ENCODE data around the gene RPS6KA2.

Gene RPS6KA2

GRCh38 chr6:166511316-166511715 lies 115.7 kb downstream of the RPS6KA2 start:
- DNase-seq: no peak

GRCh38 chr6:166509193-166509592 lies 117.9 kb downstream of the RPS6KA2 start:
- DNase-seq: no peak
- H3K27me3 Mint-ChIP-seq: no peaks in the 10 kb centered on the region
- no peak overlapping the region for H3K27ac Mint-ChIP-seq
- no peaks in the 10 kb centered on the region for H3K9me3 Mint-ChIP-seq
- H3K36me3 Mint-ChIP-seq (ENCODE audit: low read depth): peaks cover 2% of the 10 kb centered on the region
- H3K4me1 Mint-ChIP-seq (ENCODE audit: low read depth): peaks cover 6% of the 10 kb centered on the region
- no peak overlapping the region for H3K4me3 Mint-ChIP-seq

More at GRCh38 chr6:166511316-166511715, 115.7 kb downstream of the RPS6KA2 start:
- peaks cover 2% of the 10 kb centered on the region for H3K36me3 Mint-ChIP-seq (ENCODE audit: low read depth)
- no peak overlapping the region for H3K27ac Mint-ChIP-seq
- H3K4me1 Mint-ChIP-seq (ENCODE audit: low read depth): peaks cover 21% of the 10 kb centered on the region
- H3K4me3 Mint-ChIP-seq: no peak overlapping the region
- no peaks in the 10 kb centered on the region for H3K9me3 Mint-ChIP-seq
- no peaks in the 10 kb centered on the region for H3K27me3 Mint-ChIP-seq

GRCh38 chr6:166508726-166509125 lies 118.3 kb downstream of the RPS6KA2 start:
- DNase-seq: no peak
- peaks cover 6% of the 10 kb centered on the region for H3K4me1 Mint-ChIP-seq (ENCODE audit: low read depth)
- H3K36me3 Mint-ChIP-seq (ENCODE audit: low read depth): peaks cover 4% of the 10 kb centered on the region
- H3K27ac Mint-ChIP-seq: no peak overlapping the region
- no peak overlapping the region for H3K4me3 Mint-ChIP-seq
- no peaks in the 10 kb centered on the region for H3K27me3 Mint-ChIP-seq
- no peaks in the 10 kb centered on the region for H3K9me3 Mint-ChIP-seq

- Mint-ChIP-seq H3K4me1 (ENCODE audit: low read depth) (peaks cover 6% of the 10 kb centered on the region), H3K9me3 (no peaks in the 10 kb centered on the region), H3K27ac (no peak overlapping the region), H3K36me3 (ENCODE audit: low read depth) (peaks cover 4% of the 10 kb centered on the region), H3K4me3 (no peak overlapping the region), H3K27me3 (no peaks in the 10 kb centered on the region)
- no peak for DNase-seq
These were observed 119.1 kb downstream of the RPS6KA2 start for GRCh38 chr6:166507809-166508564.

GRCh38 chr6:166507380-166507779 lies 119.7 kb downstream of the RPS6KA2 start:
- H3K27me3 Mint-ChIP-seq: no peaks in the 10 kb centered on the region
- no peaks in the 10 kb centered on the region for H3K9me3 Mint-ChIP-seq
- H3K4me1 Mint-ChIP-seq (ENCODE audit: low read depth): peaks cover under 1% of the 10 kb centered on the region
- no peak overlapping the region for H3K4me3 Mint-ChIP-seq
- no peak overlapping the region for H3K27ac Mint-ChIP-seq
- DNase-seq: no peak
- H3K36me3 Mint-ChIP-seq (ENCODE audit: low read depth): peaks cover 4% of the 10 kb centered on the region

- no peaks in the 10 kb centered on the region for H3K9me3 Mint-ChIP-seq
- no peaks in the 10 kb centered on the region for H3K27me3 Mint-ChIP-seq
- no peak overlapping the region for H3K4me3 Mint-ChIP-seq
- H3K4me1 Mint-ChIP-seq (ENCODE audit: low read depth): peaks cover 3% of the 10 kb centered on the region
- no peak for DNase-seq
- peaks cover 4% of the 10 kb centered on the region for H3K36me3 Mint-ChIP-seq (ENCODE audit: low read depth)
- no peak overlapping the region for H3K27ac Mint-ChIP-seq
These were observed 121.7 kb downstream of the RPS6KA2 start for GRCh38 chr6:166505133-166505905.

GRCh38 chr6:166504100-166504499 lies 123.0 kb downstream of the RPS6KA2 start:
- Mint-ChIP-seq H3K36me3 (ENCODE audit: low read depth) (peaks cover 6% of the 10 kb centered on the region), H3K4me3 (no peak overlapping the region), H3K27ac (no peak overlapping the region), H3K4me1 (ENCODE audit: low read depth) (peaks cover 15% of the 10 kb centered on the region), H3K9me3 (no peaks in the 10 kb centered on the region), H3K27me3 (no peaks in the 10 kb centered on the region)
- DNase-seq: no peak

GRCh38 chr6:166503167-166503744 lies 123.8 kb downstream of the RPS6KA2 start:
- Mint-ChIP-seq H3K4me1 (ENCODE audit: low read depth) (peaks cover 21% of the 10 kb centered on the region), H3K9me3 (no peaks in the 10 kb centered on the region), H3K27ac (no peak overlapping the region), H3K4me3 (no peak overlapping the region), H3K27me3 (no peaks in the 10 kb centered on the region), H3K36me3 (ENCODE audit: low read depth) (peaks cover 8% of the 10 kb centered on the region)
- no peak for DNase-seq

- Mint-ChIP-seq H3K27me3 (no peaks in the 10 kb centered on the region), H3K4me3 (no peak overlapping the region), H3K4me1 (ENCODE audit: low read depth) (peaks cover 21% of the 10 kb centered on the region), H3K9me3 (no peaks in the 10 kb centered on the region), H3K27ac (no peak overlapping the region), H3K36me3 (ENCODE audit: low read depth) (peaks cover 8% of the 10 kb centered on the region)
- DNase-seq: no peak
These were observed 124.6 kb downstream of the RPS6KA2 start for GRCh38 chr6:166502453-166502852.

GRCh38 chr6:166501246-166501645 lies 125.8 kb downstream of the RPS6KA2 start:
- no peaks in the 10 kb centered on the region for H3K9me3 Mint-ChIP-seq
- no peak overlapping the region for H3K4me3 Mint-ChIP-seq
- no peaks in the 10 kb centered on the region for H3K27me3 Mint-ChIP-seq
- DNase-seq: no peak
- peaks cover 8% of the 10 kb centered on the region for H3K36me3 Mint-ChIP-seq (ENCODE audit: low read depth)
- no peak overlapping the region for H3K27ac Mint-ChIP-seq
- peaks cover 25% of the 10 kb centered on the region for H3K4me1 Mint-ChIP-seq (ENCODE audit: low read depth)

GRCh38 chr6:166500246-166500645 lies 126.8 kb downstream of the RPS6KA2 start:
- Mint-ChIP-seq H3K4me3 (peak overlapping the region; percentile 44), H3K9me3 (no peaks in the 10 kb centered on the region), H3K36me3 (ENCODE audit: low read depth) (peaks cover 8% of the 10 kb centered on the region), H3K27me3 (no peaks in the 10 kb centered on the region), H3K4me1 (ENCODE audit: low read depth) (peaks cover 32% of the 10 kb centered on the region), H3K27ac (peak overlapping the region; percentile 95)
- no peak for DNase-seq

- H3K36me3 Mint-ChIP-seq (ENCODE audit: low read depth): peaks cover 8% of the 10 kb centered on the region
- no peaks in the 10 kb centered on the region for H3K9me3 Mint-ChIP-seq
- no peaks in the 10 kb centered on the region for H3K27me3 Mint-ChIP-seq
- DNase-seq: peak; percentile 57
- peak overlapping the region; percentile 44 for H3K4me3 Mint-ChIP-seq
- peaks cover 38% of the 10 kb centered on the region for H3K4me1 Mint-ChIP-seq (ENCODE audit: low read depth)
- peak overlapping the region; percentile 95 for H3K27ac Mint-ChIP-seq
These were observed 127.5 kb downstream of the RPS6KA2 start for GRCh38 chr6:166499350-166500163.

- no peak for DNase-seq
- Mint-ChIP-seq H3K27ac (peak overlapping the region; percentile 95), H3K27me3 (no peaks in the 10 kb centered on the region), H3K36me3 (ENCODE audit: low read depth) (peaks cover 8% of the 10 kb centered on the region), H3K9me3 (no peaks in the 10 kb centered on the region), H3K4me1 (ENCODE audit: low read depth) (peaks cover 42% of the 10 kb centered on the region), H3K4me3 (no peak overlapping the region)
These were observed 128.2 kb downstream of the RPS6KA2 start for GRCh38 chr6:166498661-166499349.

- peaks cover 7% of the 10 kb centered on the region for H3K36me3 Mint-ChIP-seq (ENCODE audit: low read depth)
- no peaks in the 10 kb centered on the region for H3K9me3 Mint-ChIP-seq
- peaks cover 42% of the 10 kb centered on the region for H3K4me1 Mint-ChIP-seq (ENCODE audit: low read depth)
- H3K4me3 Mint-ChIP-seq: no peak overlapping the region
- no peak for DNase-seq
- no peak overlapping the region for H3K27ac Mint-ChIP-seq
- no peaks in the 10 kb centered on the region for H3K27me3 Mint-ChIP-seq
These were observed 128.8 kb downstream of the RPS6KA2 start for GRCh38 chr6:166498228-166498627.

Data from activated T-cell treated with anti-CD3 and anti-CD28 coated beads, Interleukin-2, amount 50 U/mL, for 24 hours (primary cell).